Caco-2 (cell line): ENCODE results near the gene TYRP1. TPM values are rescaled to one million over a fixed set of nuclear protein-coding genes. Genes with fewer than 3 reads are reported as not detected.

Experiments
- BruUV-seq: library from RNA; stranded (reverse); fragments of 400-500 nt; replicated peaks from 2 replicates; lab custom pipeline; 2021; lab: Mats Ljungman, UMichigan
- CTCF ChIA-PET: fragments of 300-600 bp; sonication (Branson Sonifier 250); formaldehyde crosslinking; loops from one replicate; lab custom pipeline; 2022; ENCODE audit warnings: antibody characterized with exemption; lab: Charles Lee
- POLR2A ChIA-PET: fragments of 300-600 bp; sonication (Branson Sonifier 250); formaldehyde crosslinking; loops from one replicate; lab custom pipeline; 2022; ENCODE audit warnings: antibody characterized with exemption; lab: Charles Lee
- DNase-seq, 2 experiments: peaks; one replicate each; pipeline versions ENCODE4 v3.0.0 to v3.0.0-alpha.2; 2020 to 2022
- H3K27me3 ChIP-seq: replicated peaks from 2 replicates; pipeline ENCODE4 v1.6.0; 2011; ENCODE audit warnings: low read length; ENCODE audit not compliant: control insufficient read depth, insufficient read depth
- H3K36me3 ChIP-seq: 2 replicates; pipeline ENCODE4 v1.5.1; 2011; ENCODE audit warnings: low read length; ENCODE audit not compliant: control insufficient read depth, insufficient read depth
- H3K4me1 ChIP-seq: fragments of 250-450 bp; sonication (Bioruptor Pico); 2 replicates; pipeline ENCODE4 v1.5.1; 2020; ENCODE audit warnings: mild to moderate bottlenecking
- H3K4me3 ChIP-seq: 2 replicates; pipeline ENCODE4 v1.5.1; 2011; ENCODE audit warnings: low read depth, mild to moderate bottlenecking, control low read depth, low read length
- H3K9me3 ChIP-seq: fragments of 250-450 bp; sonication (Bioruptor Pico); 2 replicates; pipeline ENCODE4 v1.5.1; 2020; ENCODE audit warnings: mild to moderate bottlenecking, moderate library complexity
- H3K27ac Mint-ChIP-seq: one replicate; pipeline ENCODE4 v1.8.0; 2022; ENCODE audit warnings: mixed read lengths; ENCODE audit not compliant: unreplicated experiment
- H3K27me3 Mint-ChIP-seq: one replicate; pipeline ENCODE4 v1.8.0; 2022; ENCODE audit warnings: mixed read lengths; ENCODE audit not compliant: insufficient read depth, unreplicated experiment
- H3K36me3 Mint-ChIP-seq: one replicate; pipeline ENCODE4 v1.8.0; 2022; ENCODE audit warnings: mild to moderate bottlenecking, mixed read lengths; ENCODE audit not compliant: insufficient read depth, unreplicated experiment
- H3K4me1 Mint-ChIP-seq: one replicate; pipeline ENCODE4 v1.8.0; 2022; ENCODE audit warnings: low read depth, mixed read lengths; ENCODE audit not compliant: unreplicated experiment
- H3K4me3 Mint-ChIP-seq: one replicate; pipeline ENCODE4 v1.8.0; 2022; ENCODE audit warnings: mild to moderate bottlenecking, moderate library complexity, mixed read lengths; ENCODE audit not compliant: unreplicated experiment
- H3K9me3 Mint-ChIP-seq: one replicate; pipeline ENCODE4 v1.8.0; 2022; ENCODE audit warnings: mixed read lengths; ENCODE audit not compliant: unreplicated experiment
- intact Hi-C: fragments of 100-400 bp; cut with micrococcal nuclease; formaldehyde crosslinking; loops from one replicate; pipeline ENCODE4 v1.10.0; 2022; ENCODE audit not compliant: unreplicated experiment
- total RNA-seq: library from RNA; stranded (reverse); gene quantifications from 2 replicates; pipeline ENCODE4 v1.2.3, GENCODE V29; 2022
- TF ChIP-seq, protein P1 (sequence below), 2 experiments: fragments of 200-600 bp in 1 of 2; IDR thresholded peaks; 1 replicate in 1 of 2; 2 replicates in 1 of 2; pipeline versions ENCODE4 v1.5.1 to v1.8.0; 2011 to 2022; ENCODE audit warnings: antibody characterized with exemption in 1 of 2, control low read depth in 1 of 2, inconsistent platforms in 1 of 2, low read depth in 1 of 2, low read length in 1 of 2, mild to moderate bottlenecking in 1 of 2, moderate library complexity in 1 of 2; ENCODE audit not compliant: insufficient read depth in 1 of 2, severe bottlenecking in 1 of 2, unreplicated experiment in 1 of 2

The TYRP1 gene
- total RNA-seq, 1 experiment from 2014 or later: not detected

DNA sequence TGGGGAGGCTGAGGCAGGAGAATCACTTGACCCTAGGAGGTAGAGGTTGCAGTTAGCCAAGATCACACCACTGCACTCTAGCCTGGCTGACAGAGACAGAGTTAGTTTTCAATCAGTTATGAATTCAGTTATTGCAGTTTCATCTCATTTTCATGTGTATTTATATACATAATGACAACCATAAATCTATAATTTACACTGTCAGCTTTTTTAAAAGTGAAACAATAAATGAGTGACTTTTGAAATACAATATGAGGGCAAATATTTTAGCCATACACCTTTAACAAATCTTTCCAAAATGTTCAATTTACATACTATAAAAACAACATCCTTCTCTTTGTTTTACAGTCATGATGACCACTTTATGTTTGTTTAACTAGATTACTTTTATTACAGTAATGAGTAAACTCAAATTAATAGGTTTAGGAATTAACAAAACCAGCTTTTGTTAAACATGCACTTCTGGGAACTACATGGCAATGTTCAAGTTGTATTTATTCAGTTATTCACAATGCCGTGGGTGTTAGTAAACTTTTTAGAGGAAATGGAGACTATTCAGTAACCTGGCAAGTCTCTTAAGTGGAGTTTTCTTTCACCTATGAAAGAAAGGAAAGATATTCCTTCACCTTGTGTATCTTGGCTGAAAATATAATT lies 12.7 kb downstream of the TYRP1 start:
- Mint-ChIP-seq H3K27ac (no peak overlapping the region), H3K4me1 (no peaks in the 10 kb centered on the region), H3K27me3 (no peaks in the 10 kb centered on the region), H3K4me3 (no peak overlapping the region), H3K36me3 (no peaks in the 10 kb centered on the region), H3K9me3 (no peaks in the 10 kb centered on the region)
- Histone ChIP-seq H3K27me3 (no peaks in the 10 kb centered on the region), H3K4me3 (no peak overlapping the region), H3K36me3 (no peaks in the 10 kb centered on the region), H3K4me1 (no peaks in the 10 kb centered on the region), H3K9me3 (no peaks in the 10 kb centered on the region)
- intact Hi-C loops: no loop called here
- CTCF ChIA-PET: interaction anchor here (0.6 kb wide), 1 partner anchor 58 kb away, joined by 3 read pairs; no protein-coding TSS in a partner anchor
- TF ChIP-seq, protein P1, sequence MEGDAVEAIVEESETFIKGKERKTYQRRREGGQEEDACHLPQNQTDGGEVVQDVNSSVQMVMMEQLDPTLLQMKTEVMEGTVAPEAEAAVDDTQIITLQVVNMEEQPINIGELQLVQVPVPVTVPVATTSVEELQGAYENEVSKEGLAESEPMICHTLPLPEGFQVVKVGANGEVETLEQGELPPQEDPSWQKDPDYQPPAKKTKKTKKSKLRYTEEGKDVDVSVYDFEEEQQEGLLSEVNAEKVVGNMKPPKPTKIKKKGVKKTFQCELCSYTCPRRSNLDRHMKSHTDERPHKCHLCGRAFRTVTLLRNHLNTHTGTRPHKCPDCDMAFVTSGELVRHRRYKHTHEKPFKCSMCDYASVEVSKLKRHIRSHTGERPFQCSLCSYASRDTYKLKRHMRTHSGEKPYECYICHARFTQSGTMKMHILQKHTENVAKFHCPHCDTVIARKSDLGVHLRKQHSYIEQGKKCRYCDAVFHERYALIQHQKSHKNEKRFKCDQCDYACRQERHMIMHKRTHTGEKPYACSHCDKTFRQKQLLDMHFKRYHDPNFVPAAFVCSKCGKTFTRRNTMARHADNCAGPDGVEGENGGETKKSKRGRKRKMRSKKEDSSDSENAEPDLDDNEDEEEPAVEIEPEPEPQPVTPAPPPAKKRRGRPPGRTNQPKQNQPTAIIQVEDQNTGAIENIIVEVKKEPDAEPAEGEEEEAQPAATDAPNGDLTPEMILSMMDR (IDR thresholded peaks at IDR 0.05; ENCODE audit: insufficient read depth in 1 of 2, low read depth in 1 of 2, low read length in 1 of 2, severe bottlenecking in 1 of 2, unreplicated experiment in 1 of 2): no peak
- POLR2A ChIA-PET: no interaction called here
- no TSS peak for BruUV-seq
- DNase-seq: no peak

DNA sequence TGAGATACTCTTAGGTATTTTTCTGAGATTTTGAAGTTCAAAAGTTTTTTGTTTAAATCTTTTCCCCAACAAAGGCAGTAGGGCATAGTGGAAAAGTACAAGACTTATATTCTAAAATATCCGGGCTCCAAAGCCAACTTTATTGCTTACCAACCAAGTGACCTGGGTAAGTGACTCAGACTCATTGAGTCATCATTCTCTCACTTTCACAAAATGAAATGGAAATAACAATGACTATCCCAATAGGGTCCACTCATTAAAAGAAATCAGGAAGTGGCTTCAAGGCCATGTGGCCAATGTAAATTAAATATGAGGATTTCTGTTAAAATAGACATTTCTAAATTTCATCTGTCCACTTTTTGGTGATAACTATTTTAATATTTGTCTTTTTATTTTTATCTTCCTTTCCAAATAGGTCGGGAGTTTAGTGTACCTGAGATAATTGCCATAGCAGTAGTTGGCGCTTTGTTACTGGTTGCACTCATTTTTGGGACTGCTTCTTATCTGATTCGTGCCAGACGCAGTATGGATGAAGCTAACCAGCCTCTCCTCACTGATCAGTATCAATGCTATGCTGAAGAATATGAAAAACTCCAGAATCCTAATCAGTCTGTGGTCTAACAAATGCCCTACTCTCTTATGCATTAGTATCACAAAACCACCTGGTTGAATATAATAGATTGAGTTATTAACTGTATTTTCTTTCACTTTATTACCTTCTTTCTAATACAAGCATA lies 15.5 kb downstream of the TYRP1 start:
- TF ChIP-seq, protein P1 (IDR thresholded peaks at IDR 0.05; ENCODE audit: insufficient read depth in 1 of 2, low read depth in 1 of 2, low read length in 1 of 2, severe bottlenecking in 1 of 2, unreplicated experiment in 1 of 2): no peak
- DNase-seq: no peak
- Mint-ChIP-seq H3K36me3 (no peaks in the 10 kb centered on the region), H3K27me3 (no peaks in the 10 kb centered on the region), H3K4me1 (no peaks in the 10 kb centered on the region), H3K9me3 (no peaks in the 10 kb centered on the region), H3K4me3 (no peak overlapping the region), H3K27ac (no peak overlapping the region)
- no peaks in the 10 kb centered on the region for H3K4me1 ChIP-seq
- H3K4me3 ChIP-seq: no peak overlapping the region
- no peaks in the 10 kb centered on the region for H3K9me3 ChIP-seq
- ChIA-PET POLR2A (no interaction called here), CTCF (no interaction called here)
- H3K36me3 ChIP-seq: no peaks in the 10 kb centered on the region
- no TSS peak for BruUV-seq
- intact Hi-C loops: no loop called here
- H3K27me3 ChIP-seq: no peaks in the 10 kb centered on the region

DNA sequence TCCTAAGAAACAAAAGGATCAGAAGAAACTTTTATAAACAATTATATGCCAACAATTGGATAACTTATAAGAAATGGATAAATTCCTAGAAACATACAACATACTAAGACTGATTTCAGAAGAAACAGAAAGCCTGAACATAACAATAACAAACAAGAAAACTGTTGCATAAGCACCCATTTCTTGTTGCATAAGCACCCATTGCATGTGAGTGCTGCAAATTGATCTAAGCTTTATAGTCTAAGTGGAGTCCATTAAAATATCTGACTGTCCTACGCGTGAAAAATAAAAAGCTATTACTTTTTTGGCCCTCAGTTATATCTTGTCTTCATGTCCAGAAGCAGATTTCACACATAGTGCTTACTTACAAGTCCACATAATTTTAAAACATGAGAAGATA lies 19.3 kb downstream of the TYRP1 start:
- no peak for DNase-seq
- intact Hi-C loops: no loop called here
- no peaks in the 10 kb centered on the region for H3K4me1 Mint-ChIP-seq
- Histone ChIP-seq H3K4me3 (no peak overlapping the region), H3K4me1 (no peaks in the 10 kb centered on the region), H3K36me3 (no peaks in the 10 kb centered on the region), H3K9me3 (no peaks in the 10 kb centered on the region), H3K27me3 (no peaks in the 10 kb centered on the region)
- ChIA-PET POLR2A (no interaction called here), CTCF (no interaction called here)
- TF ChIP-seq, protein P1 (IDR thresholded peaks at IDR 0.05; ENCODE audit: insufficient read depth in 1 of 2, low read depth in 1 of 2, low read length in 1 of 2, severe bottlenecking in 1 of 2, unreplicated experiment in 1 of 2): no peak
- H3K36me3 Mint-ChIP-seq: no peaks in the 10 kb centered on the region
- no TSS peak for BruUV-seq
- no peak overlapping the region for H3K27ac Mint-ChIP-seq
- no peak overlapping the region for H3K4me3 Mint-ChIP-seq
- H3K9me3 Mint-ChIP-seq: no peaks in the 10 kb centered on the region
- H3K27me3 Mint-ChIP-seq: no peaks in the 10 kb centered on the region
